ENCODE data around the gene CPVL.

DNA sequence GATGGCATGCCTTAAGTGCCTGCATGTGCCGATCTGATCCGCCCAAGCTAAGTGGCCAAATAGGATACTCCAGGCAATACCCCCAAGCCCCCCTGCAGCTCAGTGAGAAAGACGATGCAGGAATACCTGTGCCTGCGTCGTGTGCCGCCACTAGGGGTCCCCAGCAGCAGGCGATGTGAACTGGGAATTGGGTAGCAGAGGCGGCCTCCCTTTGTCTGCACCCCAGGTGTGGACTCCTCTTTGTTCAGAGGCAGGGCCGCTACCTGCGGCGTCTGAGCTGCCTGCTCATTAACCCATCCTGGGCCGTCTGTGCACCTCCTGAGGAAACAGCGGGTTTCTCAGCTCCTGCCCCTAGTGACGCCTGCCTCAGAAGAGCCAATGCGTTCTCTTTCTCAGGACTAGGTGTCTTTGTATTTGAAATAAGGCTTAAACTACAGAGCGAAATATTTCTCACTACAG, 43.4 kb upstream of the CPVL start:
- TF ChIP-seq POLR2A (IDR thresholded peaks at IDR 0.05; ENCODE audit: low read length) (no peak), GATA1 (IDR thresholded peaks at IDR 0.05; ENCODE audit: low read depth, low read length) (no peak)

Measured in erythroblast (primary cell).